Measurements from ENCODE around the gene PASK. TPM values are rescaled to one million over a fixed set of nuclear protein-coding genes. Genes with fewer than 3 reads are reported as not detected.

The PASK gene
- total and polyA plus RNA-seq, 2 donors = 26.9 to 42.2 TPM

DNA sequence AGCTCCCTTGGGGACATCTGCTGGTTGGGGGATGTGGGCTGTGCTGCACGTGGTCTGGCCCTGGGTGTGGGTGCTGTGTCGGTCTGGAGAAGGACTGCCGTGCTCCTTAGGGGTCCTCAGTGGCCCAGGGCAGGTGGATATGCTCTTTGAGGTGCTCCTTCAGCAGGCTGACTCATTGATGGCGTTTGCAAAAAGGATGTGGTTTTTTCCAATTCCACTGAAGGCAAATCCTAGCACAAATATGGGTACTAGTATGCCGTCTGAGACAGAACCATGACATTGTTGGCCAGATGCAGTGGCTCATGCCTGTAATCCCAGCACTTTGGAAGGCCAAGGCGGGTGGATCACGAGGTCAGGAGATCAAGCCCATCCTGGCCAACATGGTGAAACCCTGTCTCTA, 4.3 kb upstream of the PASK start:
- no peaks in the 10 kb centered on the region for H3K9me3 ChIP-seq (ENCODE audit: control insufficient read depth in 2 of 2, insufficient read depth in 1 of 2, low read length in 1 of 2)
- H3K36me3 ChIP-seq (ENCODE audit: control insufficient read depth in 2 of 2, insufficient read depth in 2 of 2, low read length in 1 of 2) = peaks cover 25% of the 10 kb centered on the region in 2 donors
- no peak overlapping the region for H3K4me3 ChIP-seq (ENCODE audit: low read length in 2 of 2)
- DNase-seq (ENCODE audit: low read depth in 6 of 9, low spot score in 9 of 9) = no peak
- H3K27ac ChIP-seq (ENCODE audit: low read depth in 1 of 2, low read length in 1 of 2) = no peak overlapping the region
- 92% methylated on average over 7 of the region's 7 CpGs for WGBS
- no peaks in the 10 kb centered on the region for H3K27me3 ChIP-seq (ENCODE audit: control insufficient read depth in 2 of 2, insufficient read depth in 1 of 2, low read length in 1 of 2)
- peaks cover 8 to 11% of the 10 kb centered on the region in 2 donors for H3K4me1 ChIP-seq (ENCODE audit: control insufficient read depth in 2 of 2, insufficient read depth in 2 of 2, low read length in 2 of 2)

DNA sequence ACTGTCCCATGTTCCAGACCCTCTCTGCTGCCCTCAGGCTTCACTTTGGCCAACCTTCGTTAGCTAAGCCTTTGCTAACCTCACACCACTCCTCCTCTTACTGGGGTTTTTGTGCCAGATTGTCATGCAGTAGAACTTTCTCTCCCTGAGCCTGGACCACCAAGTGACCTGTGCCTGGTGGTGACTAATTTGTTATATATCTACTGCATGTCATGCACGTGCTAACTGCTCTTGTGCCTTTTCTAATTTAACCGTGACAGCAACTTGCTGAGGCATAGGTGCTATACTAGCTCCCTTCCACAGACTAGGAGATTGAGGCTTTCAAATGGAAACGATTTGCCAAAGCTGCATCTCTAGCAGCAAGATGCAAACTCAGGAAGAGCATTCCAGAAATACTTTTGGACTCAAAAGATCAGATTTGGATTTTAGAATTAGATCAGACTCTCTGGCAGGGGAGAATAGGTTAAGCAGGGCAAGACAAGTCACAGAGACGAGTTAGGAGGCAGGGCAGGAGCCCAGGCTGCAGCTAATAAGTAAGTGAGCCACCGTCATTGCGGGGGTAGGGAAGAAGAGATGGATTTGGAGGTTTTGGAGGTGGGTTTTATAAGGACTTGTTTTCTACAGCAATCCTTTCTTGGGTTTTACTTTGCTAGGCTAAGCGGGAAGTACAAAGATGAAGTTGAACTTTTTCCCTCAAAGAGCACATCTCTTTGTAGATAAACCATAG, 2.8 kb upstream of the PASK start:
- H3K4me3 ChIP-seq (ENCODE audit: low read length in 2 of 2) = no peak overlapping the region
- peaks cover 10% of the 10 kb centered on the region in 2 donors for H3K36me3 ChIP-seq (ENCODE audit: control insufficient read depth in 2 of 2, insufficient read depth in 2 of 2, low read length in 1 of 2)
- 95% methylated on average over 8 of the region's 8 CpGs for WGBS
- DNase-seq (ENCODE audit: low read depth in 6 of 9, low spot score in 9 of 9) = no peak
- H3K27me3 ChIP-seq (ENCODE audit: control insufficient read depth in 2 of 2, insufficient read depth in 1 of 2, low read length in 1 of 2) = peaks cover 0 to 2% of the 10 kb centered on the region in 2 donors
- no peaks in the 10 kb centered on the region for H3K9me3 ChIP-seq (ENCODE audit: control insufficient read depth in 2 of 2, insufficient read depth in 1 of 2, low read length in 1 of 2)
- peaks cover 15 to 17% of the 10 kb centered on the region in 2 donors for H3K4me1 ChIP-seq (ENCODE audit: control insufficient read depth in 2 of 2, insufficient read depth in 2 of 2, low read length in 2 of 2)
- no peak overlapping the region for H3K27ac ChIP-seq (ENCODE audit: low read depth in 1 of 2, low read length in 1 of 2)

DNA sequence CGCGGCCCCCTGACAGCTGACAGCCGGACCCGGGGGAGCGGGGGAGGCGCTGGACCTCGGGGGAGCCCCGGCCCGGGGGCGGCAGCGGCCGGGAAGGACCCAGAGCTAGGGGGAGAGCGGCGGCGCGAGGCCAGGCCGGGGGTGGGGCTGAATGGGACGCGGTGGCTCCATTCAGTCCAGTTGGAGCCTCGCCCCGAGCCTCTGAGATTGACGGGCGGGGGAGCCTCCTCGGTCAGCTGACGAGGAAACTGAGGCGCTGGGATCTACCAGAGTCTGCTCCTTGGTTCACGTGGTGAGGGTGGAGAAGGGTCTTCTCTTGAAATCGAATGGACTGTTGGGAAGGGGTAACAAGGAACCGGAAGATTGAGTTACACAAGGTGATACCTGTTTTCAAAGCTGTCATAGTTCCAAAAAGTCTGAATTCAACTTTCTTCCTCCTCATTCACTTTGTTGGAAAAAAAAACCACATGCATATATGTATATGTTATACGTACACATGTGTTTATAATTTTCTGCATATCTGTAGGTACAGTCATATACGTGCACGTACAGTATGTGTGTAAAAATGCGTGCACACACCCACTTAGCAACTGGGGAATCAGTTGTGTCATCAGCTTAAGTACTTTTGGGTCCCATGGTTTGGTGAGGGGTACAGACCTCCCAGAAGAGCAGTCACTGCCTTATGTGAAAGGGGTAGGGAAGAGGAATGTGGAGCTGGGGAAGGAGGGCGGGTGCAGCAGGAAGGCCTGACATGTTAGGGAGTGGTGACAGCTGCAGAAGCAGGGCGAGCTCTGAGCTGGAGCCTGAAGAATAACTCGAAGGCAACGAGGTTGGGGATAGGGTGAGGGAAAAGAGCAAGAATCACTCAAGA, 1.6 kb upstream of the PASK start:
- no peak for DNase-seq (ENCODE audit: low read depth in 6 of 9, low spot score in 9 of 9)
- 18% methylated on average over 37 of the region's 37 CpGs for WGBS
- peak overlapping the region in 1 of 2 donors; percentile 77 for H3K27ac ChIP-seq (ENCODE audit: low read depth in 1 of 2, low read length in 1 of 2)
- H3K4me1 ChIP-seq (ENCODE audit: control insufficient read depth in 2 of 2, insufficient read depth in 2 of 2, low read length in 2 of 2) = peaks cover 15 to 17% of the 10 kb centered on the region in 2 donors
- H3K9me3 ChIP-seq (ENCODE audit: control insufficient read depth in 2 of 2, insufficient read depth in 1 of 2, low read length in 1 of 2) = no peaks in the 10 kb centered on the region
- peaks cover 9 to 10% of the 10 kb centered on the region in 2 donors for H3K36me3 ChIP-seq (ENCODE audit: control insufficient read depth in 2 of 2, insufficient read depth in 2 of 2, low read length in 1 of 2)
- H3K27me3 ChIP-seq (ENCODE audit: control insufficient read depth in 2 of 2, insufficient read depth in 1 of 2, low read length in 1 of 2) = peaks cover 0 to 2% of the 10 kb centered on the region in 2 donors
- peak overlapping the region; percentile 75 to 95 for H3K4me3 ChIP-seq (ENCODE audit: low read length in 2 of 2)

DNA sequence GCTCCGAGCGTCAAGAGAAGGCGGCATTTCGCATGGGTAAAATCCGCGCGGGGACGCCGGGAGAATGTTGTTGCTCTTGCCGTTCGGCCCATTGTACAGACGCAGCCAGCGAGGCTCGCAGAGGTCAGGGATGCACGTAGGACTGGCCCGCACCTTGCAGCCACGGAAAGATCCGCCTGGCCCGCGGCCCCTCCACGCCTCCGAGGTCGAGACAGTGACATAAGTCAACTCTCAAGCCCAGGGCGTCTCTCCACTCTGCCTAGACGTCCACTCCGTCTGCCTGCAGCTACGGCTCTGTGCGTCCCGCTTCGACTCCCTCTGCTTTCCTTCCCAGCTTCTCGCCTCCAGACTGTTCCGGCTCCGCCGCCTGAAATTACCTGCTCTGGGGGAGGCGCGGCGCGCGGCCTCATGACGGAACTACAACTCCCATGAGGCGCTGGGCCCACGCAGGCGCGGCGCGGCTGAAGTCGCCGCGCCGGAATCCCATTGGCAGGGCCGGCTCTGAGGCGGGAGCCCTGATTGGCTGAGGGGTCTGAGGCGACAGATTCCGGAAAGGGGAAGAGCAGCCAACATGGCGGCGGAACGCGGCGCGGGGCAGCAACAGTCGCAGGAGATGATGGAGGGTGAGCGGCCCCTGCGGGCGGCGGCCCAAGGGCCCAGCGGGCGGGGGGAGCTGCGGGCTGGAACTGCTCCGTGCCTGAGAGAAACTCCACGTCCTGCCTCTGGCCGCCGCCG, 820 bp upstream of the PASK start, which contains the start of gene PPP1R7:
PPP1R7 (plus strand) TSS at position 543 of the 735 bp plus-strand sequence; CDS start at position 572, 29 bp downstream.
- under 1% methylated on average over 73 of the region's 73 CpGs for WGBS
- peaks cover 15 to 17% of the 10 kb centered on the region in 2 donors for H3K4me1 ChIP-seq (ENCODE audit: control insufficient read depth in 2 of 2, insufficient read depth in 2 of 2, low read length in 2 of 2)

DNA sequence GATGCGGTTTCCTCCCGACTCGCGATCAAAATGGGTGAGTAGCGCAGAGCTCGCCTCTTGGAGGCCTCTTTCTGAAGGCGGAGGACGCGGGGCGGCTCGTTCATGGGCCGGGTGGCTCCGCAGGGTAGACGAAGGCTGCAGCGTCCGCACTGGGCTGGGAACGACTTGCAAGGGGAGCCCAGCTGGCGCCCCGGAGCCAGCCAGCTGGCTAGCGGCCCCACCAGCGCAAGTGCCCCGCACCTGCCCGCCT, 328 bp upstream of the PASK start:
- Histone ChIP-seq H3K9me3 (ENCODE audit: control insufficient read depth in 2 of 2, insufficient read depth in 1 of 2, low read length in 1 of 2) (no peaks in the 10 kb centered on the region), H3K36me3 (ENCODE audit: control insufficient read depth in 2 of 2, insufficient read depth in 2 of 2, low read length in 1 of 2) (peaks cover 4 to 5% of the 10 kb centered on the region in 2 donors), H3K27me3 (ENCODE audit: control insufficient read depth in 2 of 2, insufficient read depth in 1 of 2, low read length in 1 of 2) (peaks cover 0 to 2% of the 10 kb centered on the region in 2 donors), H3K4me1 (ENCODE audit: control insufficient read depth in 2 of 2, insufficient read depth in 2 of 2, low read length in 2 of 2) (peaks cover 15 to 17% of the 10 kb centered on the region in 2 donors), H3K27ac (ENCODE audit: low read depth in 1 of 2, low read length in 1 of 2) (peak overlapping the region; percentile 55 to 62), H3K4me3 (ENCODE audit: low read length in 2 of 2) (peak overlapping the region; percentile 75 to 95)
- WGBS = under 1% methylated on average over 23 of the region's 23 CpGs
- DNase-seq (ENCODE audit: low read depth in 6 of 9, low spot score in 9 of 9) = no peak

More for the DNA sequence above, 820 bp upstream of the PASK start, which contains the start of gene PPP1R7:
- no peaks in the 10 kb centered on the region for H3K9me3 ChIP-seq (ENCODE audit: control insufficient read depth in 2 of 2, insufficient read depth in 1 of 2, low read length in 1 of 2)
- H3K4me3 ChIP-seq (ENCODE audit: low read length in 2 of 2) = peak within 1 kb of the TSS; percentile 75 to 95
- peaks cover 8% of the 10 kb centered on the region in 2 donors for H3K36me3 ChIP-seq (ENCODE audit: control insufficient read depth in 2 of 2, insufficient read depth in 2 of 2, low read length in 1 of 2)
- peak within 1 kb of the TSS; percentile 62 to 77 for H3K27ac ChIP-seq (ENCODE audit: low read depth in 1 of 2, low read length in 1 of 2)
- DNase-seq (ENCODE audit: low read depth in 6 of 9, low spot score in 9 of 9) = peak; percentile 85 to 96 (median 90)
- peaks cover 0 to 2% of the 10 kb centered on the region in 2 donors for H3K27me3 ChIP-seq (ENCODE audit: control insufficient read depth in 2 of 2, insufficient read depth in 1 of 2, low read length in 1 of 2)

DNA sequence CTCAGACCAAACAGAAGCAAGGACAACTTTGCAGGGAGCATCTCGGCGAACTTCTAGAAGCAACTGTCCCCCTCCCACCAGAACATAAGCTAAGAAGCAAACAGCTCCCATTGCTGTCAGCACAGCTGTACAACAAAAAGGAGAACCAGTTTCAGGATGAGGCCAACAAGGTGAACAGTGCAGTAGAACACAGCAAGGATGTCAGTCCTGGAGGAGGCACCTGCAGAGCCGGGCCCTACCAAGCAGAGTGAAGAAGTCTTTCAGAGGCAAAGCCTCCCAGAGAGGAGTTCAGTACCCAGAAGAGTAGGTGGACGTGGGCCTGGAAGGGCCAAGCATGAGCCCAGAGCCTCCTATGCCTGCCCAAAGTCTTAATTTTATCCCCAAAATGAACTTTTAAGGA, 1.0 kb downstream of the PASK start:
- 87% methylated on average over 4 of the region's 4 CpGs for WGBS
- DNase-seq (ENCODE audit: low read depth in 6 of 9, low spot score in 9 of 9) = peak in 1 of 9 donors; percentile 7
- Histone ChIP-seq H3K4me1 (ENCODE audit: control insufficient read depth in 2 of 2, insufficient read depth in 2 of 2, low read length in 2 of 2) (peaks cover 15 to 17% of the 10 kb centered on the region in 2 donors), H3K27ac (ENCODE audit: low read depth in 1 of 2, low read length in 1 of 2) (no peak overlapping the region), H3K4me3 (ENCODE audit: low read length in 2 of 2) (peak overlapping the region in 1 of 2 donors; percentile 75), H3K9me3 (ENCODE audit: control insufficient read depth in 2 of 2, insufficient read depth in 1 of 2, low read length in 1 of 2) (no peaks in the 10 kb centered on the region), H3K36me3 (ENCODE audit: control insufficient read depth in 2 of 2, insufficient read depth in 2 of 2, low read length in 1 of 2) (peaks cover 0 to 3% of the 10 kb centered on the region in 2 donors), H3K27me3 (ENCODE audit: control insufficient read depth in 2 of 2, insufficient read depth in 1 of 2, low read length in 1 of 2) (peaks cover 0 to 2% of the 10 kb centered on the region in 2 donors)

DNA sequence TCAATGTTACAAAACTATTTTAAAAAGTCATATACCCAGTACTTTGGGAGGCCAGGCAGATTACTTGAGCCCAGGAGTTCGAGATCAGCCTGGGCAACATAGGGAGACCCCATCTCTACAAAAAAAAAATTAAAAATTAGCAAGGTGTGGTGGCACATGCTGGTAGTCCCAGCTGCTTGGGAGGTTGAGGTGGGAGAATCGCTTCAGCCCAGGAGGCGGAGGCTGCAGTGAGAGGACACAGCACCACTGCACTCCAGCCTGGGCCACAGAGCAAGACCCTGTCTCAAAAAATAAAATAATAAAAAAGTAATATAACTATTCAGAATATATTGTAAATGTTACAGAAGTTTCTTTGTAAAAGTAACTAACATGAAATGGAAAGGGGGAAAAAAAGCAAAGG, 1.9 kb downstream of the PASK start:
- Histone ChIP-seq H3K4me3 (ENCODE audit: low read length in 2 of 2) (no peak overlapping the region), H3K36me3 (ENCODE audit: control insufficient read depth in 2 of 2, insufficient read depth in 2 of 2, low read length in 1 of 2) (peaks cover 0 to 7% of the 10 kb centered on the region in 2 donors), H3K9me3 (ENCODE audit: control insufficient read depth in 2 of 2, insufficient read depth in 1 of 2, low read length in 1 of 2) (no peaks in the 10 kb centered on the region), H3K4me1 (ENCODE audit: control insufficient read depth in 2 of 2, insufficient read depth in 2 of 2, low read length in 2 of 2) (peaks cover 15 to 17% of the 10 kb centered on the region in 2 donors), H3K27me3 (ENCODE audit: control insufficient read depth in 2 of 2, insufficient read depth in 1 of 2, low read length in 1 of 2) (peaks cover 0 to 2% of the 10 kb centered on the region in 2 donors), H3K27ac (ENCODE audit: low read depth in 1 of 2, low read length in 1 of 2) (no peak overlapping the region)
- WGBS = 98% methylated on average over 3 of the region's 3 CpGs
- DNase-seq (ENCODE audit: low read depth in 6 of 9, low spot score in 9 of 9) = no peak

DNA sequence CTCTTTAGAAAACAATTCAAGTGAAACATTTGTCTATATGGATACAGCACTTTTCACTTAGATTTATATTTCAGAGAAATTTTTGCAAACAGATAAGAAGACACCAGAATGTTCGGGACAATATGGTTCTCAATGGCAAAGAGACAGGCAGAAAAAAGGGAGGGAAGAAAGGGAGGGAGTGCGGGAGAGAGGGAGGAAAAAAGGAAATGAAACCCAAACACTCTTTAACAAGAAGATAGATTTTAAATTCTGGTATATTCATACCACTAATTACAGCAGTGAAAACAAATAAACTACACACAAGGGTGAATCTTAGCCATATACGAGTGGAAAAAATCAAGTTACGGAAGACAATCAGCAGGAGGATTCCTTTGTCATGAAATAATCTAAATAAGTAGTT, 3.0 kb downstream of the PASK start:
- Histone ChIP-seq H3K36me3 (ENCODE audit: control insufficient read depth in 2 of 2, insufficient read depth in 2 of 2, low read length in 1 of 2) (peaks cover 2 to 16% of the 10 kb centered on the region in 2 donors), H3K27ac (ENCODE audit: low read depth in 1 of 2, low read length in 1 of 2) (no peak overlapping the region), H3K27me3 (ENCODE audit: control insufficient read depth in 2 of 2, insufficient read depth in 1 of 2, low read length in 1 of 2) (peaks cover 0 to 2% of the 10 kb centered on the region in 2 donors), H3K4me3 (ENCODE audit: low read length in 2 of 2) (no peak overlapping the region), H3K9me3 (ENCODE audit: control insufficient read depth in 2 of 2, insufficient read depth in 1 of 2, low read length in 1 of 2) (no peaks in the 10 kb centered on the region), H3K4me1 (ENCODE audit: control insufficient read depth in 2 of 2, insufficient read depth in 2 of 2, low read length in 2 of 2) (peaks cover 14% of the 10 kb centered on the region in 2 donors)
- DNase-seq (ENCODE audit: low read depth in 6 of 9, low spot score in 9 of 9) = no peak
- WGBS = 83% methylated on average over 4 of the region's 4 CpGs
